Hepatocyte (in vitro differentiated cells): ENCODE results near the gene ZNF670.

Source experiments
- EZH2 ChIP-seq: fragments of 200-600 bp; sonication (generic); IDR thresholded peaks from 2 replicates; pipeline ENCODE4 v1.6.1; 2016; ENCODE audit warnings: antibody characterized with exemption, mild to moderate bottlenecking, borderline replicate concordance
- TF ChIP-seq, protein P1 (sequence below): fragments of 200-600 bp; sonication (generic); IDR thresholded peaks from 2 replicates; pipeline ENCODE4 v1.5.1; 2016; ENCODE audit warnings: antibody characterized with exemption, mild to moderate bottlenecking; ENCODE audit not compliant: poor library complexity

DNA sequence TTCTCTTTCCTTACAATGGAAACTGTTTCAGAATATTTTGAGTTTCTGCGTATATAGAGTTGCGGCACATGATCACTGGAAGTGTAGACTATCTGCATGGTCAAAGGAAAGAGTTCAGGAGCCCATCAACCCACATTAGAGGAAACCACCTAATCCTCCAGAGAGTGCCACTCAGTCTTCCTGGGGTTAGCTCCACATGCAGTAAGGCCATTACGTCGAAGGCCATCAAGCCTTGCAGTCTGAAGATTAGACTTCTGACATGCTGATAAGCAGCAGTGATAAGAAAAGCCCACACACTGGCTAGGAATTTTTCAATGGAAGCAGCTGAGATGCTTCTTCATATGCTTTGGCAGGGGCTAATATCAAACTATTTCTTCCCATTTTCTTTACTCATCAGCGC is 17.9 kb upstream of the ZNF670 start:
- TF ChIP-seq, protein P1, sequence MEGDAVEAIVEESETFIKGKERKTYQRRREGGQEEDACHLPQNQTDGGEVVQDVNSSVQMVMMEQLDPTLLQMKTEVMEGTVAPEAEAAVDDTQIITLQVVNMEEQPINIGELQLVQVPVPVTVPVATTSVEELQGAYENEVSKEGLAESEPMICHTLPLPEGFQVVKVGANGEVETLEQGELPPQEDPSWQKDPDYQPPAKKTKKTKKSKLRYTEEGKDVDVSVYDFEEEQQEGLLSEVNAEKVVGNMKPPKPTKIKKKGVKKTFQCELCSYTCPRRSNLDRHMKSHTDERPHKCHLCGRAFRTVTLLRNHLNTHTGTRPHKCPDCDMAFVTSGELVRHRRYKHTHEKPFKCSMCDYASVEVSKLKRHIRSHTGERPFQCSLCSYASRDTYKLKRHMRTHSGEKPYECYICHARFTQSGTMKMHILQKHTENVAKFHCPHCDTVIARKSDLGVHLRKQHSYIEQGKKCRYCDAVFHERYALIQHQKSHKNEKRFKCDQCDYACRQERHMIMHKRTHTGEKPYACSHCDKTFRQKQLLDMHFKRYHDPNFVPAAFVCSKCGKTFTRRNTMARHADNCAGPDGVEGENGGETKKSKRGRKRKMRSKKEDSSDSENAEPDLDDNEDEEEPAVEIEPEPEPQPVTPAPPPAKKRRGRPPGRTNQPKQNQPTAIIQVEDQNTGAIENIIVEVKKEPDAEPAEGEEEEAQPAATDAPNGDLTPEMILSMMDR: no peak
- no peak for TF ChIP-seq EZH2
